Calu3 (cell line): ENCODE measurements around the gene PAX2. TPM values are rescaled to one million over a fixed set of nuclear protein-coding genes. Genes with fewer than 3 reads are reported as not detected.

Experiments
- BruUV-seq: library from RNA; stranded (reverse); fragments of 400-500 nt; replicated peaks from 2 replicates; lab custom pipeline; 2021; lab: Mats Ljungman, UMichigan
- CTCF ChIA-PET: fragments of 300-600 bp; sonication (Branson Sonifier 250); formaldehyde crosslinking; loops from one replicate; lab custom pipeline; 2022; ENCODE audit warnings: antibody characterized with exemption; lab: Charles Lee
- DNase-seq: peaks from one replicate; pipeline ENCODE4 v3.0.0; 2022
- H3K27ac Mint-ChIP-seq: one replicate; pipeline ENCODE4 v1.8.0; 2022; ENCODE audit warnings: mixed read lengths; ENCODE audit not compliant: unreplicated experiment
- H3K27me3 Mint-ChIP-seq: one replicate; pipeline ENCODE4 v1.8.0; 2022; ENCODE audit warnings: mixed read lengths; ENCODE audit not compliant: unreplicated experiment
- H3K36me3 Mint-ChIP-seq: one replicate; pipeline ENCODE4 v1.8.0; 2022; ENCODE audit warnings: mild to moderate bottlenecking, moderate library complexity, mixed read lengths; ENCODE audit not compliant: insufficient read depth, unreplicated experiment
- H3K4me1 Mint-ChIP-seq: one replicate; pipeline ENCODE4 v1.8.0; 2022; ENCODE audit warnings: mild to moderate bottlenecking, low read depth, mixed read lengths; ENCODE audit not compliant: unreplicated experiment
- H3K4me3 Mint-ChIP-seq: one replicate; pipeline ENCODE4 v1.8.0; 2022; ENCODE audit warnings: mild to moderate bottlenecking, low read depth, moderate library complexity, mixed read lengths; ENCODE audit not compliant: unreplicated experiment
- H3K9me3 Mint-ChIP-seq: one replicate; pipeline ENCODE4 v1.8.0; 2022; ENCODE audit warnings: low read depth, mixed read lengths; ENCODE audit not compliant: unreplicated experiment
- CTCF ChIP-seq: fragments of 200-600 bp; IDR thresholded peaks from one replicate; pipeline ENCODE4 v1.8.0; 2022; ENCODE audit warnings: antibody characterized with exemption; ENCODE audit not compliant: unreplicated experiment
- intact Hi-C: fragments of 100-400 bp; cut with micrococcal nuclease; formaldehyde crosslinking; loops from one replicate; pipeline ENCODE4 v1.10.0; 2022; ENCODE audit not compliant: unreplicated experiment
- total RNA-seq: library from RNA; stranded (reverse); gene quantifications from 2 replicates; pipeline ENCODE4 v1.2.3, GENCODE V29; 2022

Gene PAX2
- total RNA-seq, 1 experiment from 2014 or later = not detected

- Mint-ChIP-seq H3K9me3 (no peaks in the 10 kb centered on the region), H3K4me1 (peaks cover 19% of the 10 kb centered on the region), H3K36me3 (no peaks in the 10 kb centered on the region), H3K27me3 (peaks cover 54% of the 10 kb centered on the region), H3K27ac (no peak overlapping the region), H3K4me3 (no peak overlapping the region)
- no TSS peak for BruUV-seq
- intact Hi-C loops = loop anchor here (5.0 to 10.0 kb wide), 3 partner anchors 154 to 446 kb away; no protein-coding TSS in a partner anchor
- CTCF ChIA-PET = interaction anchor here (0.6 to 1.3 kb wide), 7 partner anchors 30 to 541 kb away, joined by 3 to 9 read pairs (median 5); no protein-coding TSS in a partner anchor
- peak; percentile 57 for TF ChIP-seq CTCF
- peak; percentile 41 for DNase-seq
Observed at GRCh38 chr10:100878291-100878910, 133.0 kb downstream of the PAX2 start.

Other genes starting within 250 kb of the PAX2 start
- gene SEC31B, start 225.7 kb upstream of the PAX2 start, total RNA-seq = 6.5 and 6.7 TPM in 2 replicates
- 123 and 128 TPM in 2 replicates for gene NDUFB8, start 215.7 kb upstream of the PAX2 start, total RNA-seq
- 35.8 and 36.3 TPM in 2 replicates for gene HIF1AN, start 209.6 kb upstream of the PAX2 start, total RNA-seq
- gene SLF2, start 167.4 kb downstream of the PAX2 start, total RNA-seq = 17.6 and 18.3 TPM in 2 replicates
- 15.9 and 20.6 TPM in 2 replicates for gene SEMA4G, start 223.9 kb downstream of the PAX2 start, total RNA-seq
- gene MRPL43, start 241.9 kb downstream of the PAX2 start, total RNA-seq = 42.7 and 44.7 TPM in 2 replicates
- 13.8 and 14.7 TPM in 2 replicates for gene TWNK, start 242.0 kb downstream of the PAX2 start, total RNA-seq